ENCODE results near the gene RAI1. TPM values are rescaled to one million over a fixed set of nuclear protein-coding genes. Genes with fewer than 3 reads are reported as not detected.
A peak's percentile ranks its signal among the peaks of the same experiment; 100 is the strongest.
"Not testable (repeated sequence)": the region's sequence is repeated elsewhere in the genome, so short reads cannot be mapped to it uniquely, and the experiment has no call there.

Gene RAI1
- total RNA-seq, 1 donor from 2014 or later = 40.1 TPM

DNA sequence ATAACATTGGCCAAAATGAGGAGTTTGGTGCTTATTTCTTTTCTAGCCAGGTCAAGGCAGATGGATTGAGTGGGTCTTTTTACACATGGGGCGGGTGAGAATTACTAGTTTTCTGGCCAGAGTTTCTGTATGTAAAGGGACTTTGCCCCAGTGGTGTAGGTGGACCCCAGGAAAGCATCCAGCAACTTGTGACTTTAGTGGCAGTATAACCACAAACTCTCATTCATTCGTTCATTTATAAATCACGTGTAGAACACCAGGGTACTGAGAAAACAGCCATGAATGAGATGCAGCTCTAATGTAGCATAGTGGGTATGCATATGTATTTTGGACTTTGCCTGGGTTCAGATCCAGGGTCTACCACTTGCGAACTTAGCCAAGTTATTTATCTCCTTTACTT lies 8.1 kb downstream of the RAI1 start:
- Mint-ChIP-seq H3K36me3 (ENCODE audit: unreplicated experiment) (no peaks in the 10 kb centered on the region), H3K27ac (ENCODE audit: unreplicated experiment) (no peak overlapping the region), H3K4me1 (ENCODE audit: unreplicated experiment) (peaks cover 75% of the 10 kb centered on the region), H3K9me3 (ENCODE audit: unreplicated experiment) (no peaks in the 10 kb centered on the region), H3K4me3 (ENCODE audit: unreplicated experiment) (no peak overlapping the region), H3K27me3 (ENCODE audit: unreplicated experiment) (no peaks in the 10 kb centered on the region)
- DNase-seq (ENCODE audit: extremely low spot score, unreplicated experiment) = no peak
- TF ChIP-seq, protein P1, sequence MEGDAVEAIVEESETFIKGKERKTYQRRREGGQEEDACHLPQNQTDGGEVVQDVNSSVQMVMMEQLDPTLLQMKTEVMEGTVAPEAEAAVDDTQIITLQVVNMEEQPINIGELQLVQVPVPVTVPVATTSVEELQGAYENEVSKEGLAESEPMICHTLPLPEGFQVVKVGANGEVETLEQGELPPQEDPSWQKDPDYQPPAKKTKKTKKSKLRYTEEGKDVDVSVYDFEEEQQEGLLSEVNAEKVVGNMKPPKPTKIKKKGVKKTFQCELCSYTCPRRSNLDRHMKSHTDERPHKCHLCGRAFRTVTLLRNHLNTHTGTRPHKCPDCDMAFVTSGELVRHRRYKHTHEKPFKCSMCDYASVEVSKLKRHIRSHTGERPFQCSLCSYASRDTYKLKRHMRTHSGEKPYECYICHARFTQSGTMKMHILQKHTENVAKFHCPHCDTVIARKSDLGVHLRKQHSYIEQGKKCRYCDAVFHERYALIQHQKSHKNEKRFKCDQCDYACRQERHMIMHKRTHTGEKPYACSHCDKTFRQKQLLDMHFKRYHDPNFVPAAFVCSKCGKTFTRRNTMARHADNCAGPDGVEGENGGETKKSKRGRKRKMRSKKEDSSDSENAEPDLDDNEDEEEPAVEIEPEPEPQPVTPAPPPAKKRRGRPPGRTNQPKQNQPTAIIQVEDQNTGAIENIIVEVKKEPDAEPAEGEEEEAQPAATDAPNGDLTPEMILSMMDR (IDR thresholded peaks at IDR 0.05) = no peak

DNA sequence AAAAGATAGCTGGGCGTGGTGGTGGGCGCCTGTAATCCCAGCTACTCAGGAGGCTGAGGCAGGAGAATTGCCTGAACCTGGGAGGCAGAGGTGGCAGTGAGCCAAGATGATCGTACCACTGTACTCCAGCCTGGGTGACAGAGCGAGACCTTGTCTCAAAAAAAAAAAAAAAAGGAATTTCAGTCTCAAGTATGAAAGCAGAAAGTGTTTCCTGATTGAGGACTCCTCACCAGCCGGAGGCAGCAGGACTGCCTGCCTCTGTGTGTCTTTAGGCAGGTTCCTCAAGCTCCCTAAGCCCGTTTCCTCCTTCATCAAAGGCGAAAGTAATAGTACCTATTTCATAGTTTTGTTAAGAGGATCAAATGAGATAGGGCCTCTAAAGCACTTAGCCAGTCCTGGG lies 9.0 kb downstream of the RAI1 start:
- Mint-ChIP-seq H3K27ac (ENCODE audit: unreplicated experiment) (peak overlapping the region; percentile 24), H3K4me1 (ENCODE audit: unreplicated experiment) (peaks cover 73% of the 10 kb centered on the region)
- not testable (repeated sequence) for DNase-seq (ENCODE audit: extremely low spot score, unreplicated experiment); H3K27me3 Mint-ChIP-seq (ENCODE audit: unreplicated experiment); H3K9me3 Mint-ChIP-seq (ENCODE audit: unreplicated experiment); H3K36me3 Mint-ChIP-seq (ENCODE audit: unreplicated experiment); H3K4me3 Mint-ChIP-seq (ENCODE audit: unreplicated experiment)

DNA sequence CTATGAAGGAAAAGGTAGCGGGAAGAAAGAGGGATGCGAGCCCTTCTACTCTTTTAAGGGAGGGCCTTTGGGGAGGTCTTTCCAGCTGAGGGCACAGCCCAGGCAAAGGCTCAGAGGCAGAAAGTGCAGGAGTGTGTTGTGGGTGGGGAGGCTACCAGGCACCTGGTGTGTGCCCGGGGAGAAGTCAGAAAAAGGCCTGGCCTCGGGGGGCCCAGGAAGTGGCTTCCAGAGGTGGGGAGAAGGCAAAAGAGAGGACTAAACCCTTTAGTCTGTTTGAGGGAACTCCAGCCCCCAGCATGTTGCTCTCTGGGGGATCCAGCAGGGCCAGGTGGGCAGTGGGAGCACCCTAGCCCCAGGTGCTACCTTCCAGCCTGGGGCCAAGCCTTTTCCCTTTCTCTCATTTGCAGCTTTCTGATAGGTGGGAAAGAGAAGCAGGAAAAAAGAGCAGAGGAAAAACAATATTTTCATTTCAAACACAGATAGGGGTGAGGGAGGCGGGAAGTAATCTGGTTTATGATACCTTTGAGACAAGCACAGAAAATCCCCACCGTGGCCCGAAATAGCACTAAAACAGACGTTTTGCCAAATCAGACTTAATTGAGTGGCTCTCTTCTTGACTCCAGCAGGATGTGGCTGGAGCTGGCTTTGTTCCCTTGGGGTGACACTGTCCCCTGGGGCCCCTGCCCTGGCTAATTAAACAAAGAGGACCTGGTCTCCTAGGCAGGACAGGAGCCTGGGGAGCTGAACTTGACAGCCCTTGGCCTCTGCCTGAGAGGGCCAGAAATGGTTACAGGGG lies 10.4 kb downstream of the RAI1 start:
- Mint-ChIP-seq H3K27ac (ENCODE audit: unreplicated experiment) (peak overlapping the region; percentile 99), H3K4me1 (ENCODE audit: unreplicated experiment) (peaks cover 74% of the 10 kb centered on the region), H3K36me3 (ENCODE audit: unreplicated experiment) (no peaks in the 10 kb centered on the region), H3K27me3 (ENCODE audit: unreplicated experiment) (no peaks in the 10 kb centered on the region), H3K9me3 (ENCODE audit: unreplicated experiment) (no peaks in the 10 kb centered on the region), H3K4me3 (ENCODE audit: unreplicated experiment) (no peak overlapping the region)
- TF ChIP-seq, protein P1 (IDR thresholded peaks at IDR 0.05) = no peak
- no peak for DNase-seq (ENCODE audit: extremely low spot score, unreplicated experiment)

DNA sequence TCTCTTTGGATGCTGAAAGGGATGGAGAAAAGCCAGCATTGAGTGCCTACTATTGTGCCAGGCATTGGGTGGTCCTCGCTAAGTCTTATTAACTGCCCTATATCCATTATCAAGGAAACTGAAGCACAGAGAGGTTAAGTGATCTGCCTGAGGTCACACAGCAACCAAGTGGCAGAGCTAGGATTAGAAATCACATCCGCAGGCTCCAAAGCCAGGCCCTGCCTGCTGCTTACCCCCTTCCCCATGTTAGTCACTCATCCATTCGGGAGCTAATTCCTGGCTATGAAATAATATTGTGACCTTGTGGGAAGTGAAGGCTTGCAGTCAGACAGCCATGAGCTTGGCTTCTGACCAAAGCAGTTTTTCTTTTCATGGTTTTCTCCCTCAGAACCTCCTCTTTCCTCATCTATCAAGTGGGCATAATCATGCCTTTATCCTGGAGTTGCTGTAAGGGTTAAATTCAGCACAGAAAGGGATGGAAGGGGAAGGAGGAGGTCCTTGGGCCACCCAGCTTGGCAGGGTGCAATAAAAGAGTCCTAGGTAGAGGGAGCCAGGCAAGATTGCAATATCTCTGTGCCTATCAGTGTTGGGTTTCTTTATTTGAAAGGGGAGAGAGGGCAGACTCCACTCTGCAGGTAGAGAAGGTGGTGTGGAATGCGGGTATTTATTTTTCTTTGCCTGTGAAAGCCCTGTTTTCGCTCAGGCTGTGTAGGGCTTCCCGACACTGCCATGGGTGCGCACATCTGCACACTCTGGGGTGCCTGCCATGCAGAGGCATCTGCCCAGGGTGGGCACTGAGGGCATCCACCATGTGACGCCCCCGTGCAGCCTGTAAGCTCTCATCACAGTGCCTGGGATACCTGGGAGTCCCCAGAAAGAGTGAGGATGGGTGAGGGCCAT lies 11.3 kb downstream of the RAI1 start:
- no peak for DNase-seq (ENCODE audit: extremely low spot score, unreplicated experiment)
- Mint-ChIP-seq H3K27ac (ENCODE audit: unreplicated experiment) (peak overlapping the region; percentile 99), H3K27me3 (ENCODE audit: unreplicated experiment) (no peaks in the 10 kb centered on the region), H3K9me3 (ENCODE audit: unreplicated experiment) (no peaks in the 10 kb centered on the region), H3K4me1 (ENCODE audit: unreplicated experiment) (peaks cover 74% of the 10 kb centered on the region), H3K4me3 (ENCODE audit: unreplicated experiment) (no peak overlapping the region), H3K36me3 (ENCODE audit: unreplicated experiment) (no peaks in the 10 kb centered on the region)
- TF ChIP-seq, protein P1 (IDR thresholded peaks at IDR 0.05) = no peak

DNA sequence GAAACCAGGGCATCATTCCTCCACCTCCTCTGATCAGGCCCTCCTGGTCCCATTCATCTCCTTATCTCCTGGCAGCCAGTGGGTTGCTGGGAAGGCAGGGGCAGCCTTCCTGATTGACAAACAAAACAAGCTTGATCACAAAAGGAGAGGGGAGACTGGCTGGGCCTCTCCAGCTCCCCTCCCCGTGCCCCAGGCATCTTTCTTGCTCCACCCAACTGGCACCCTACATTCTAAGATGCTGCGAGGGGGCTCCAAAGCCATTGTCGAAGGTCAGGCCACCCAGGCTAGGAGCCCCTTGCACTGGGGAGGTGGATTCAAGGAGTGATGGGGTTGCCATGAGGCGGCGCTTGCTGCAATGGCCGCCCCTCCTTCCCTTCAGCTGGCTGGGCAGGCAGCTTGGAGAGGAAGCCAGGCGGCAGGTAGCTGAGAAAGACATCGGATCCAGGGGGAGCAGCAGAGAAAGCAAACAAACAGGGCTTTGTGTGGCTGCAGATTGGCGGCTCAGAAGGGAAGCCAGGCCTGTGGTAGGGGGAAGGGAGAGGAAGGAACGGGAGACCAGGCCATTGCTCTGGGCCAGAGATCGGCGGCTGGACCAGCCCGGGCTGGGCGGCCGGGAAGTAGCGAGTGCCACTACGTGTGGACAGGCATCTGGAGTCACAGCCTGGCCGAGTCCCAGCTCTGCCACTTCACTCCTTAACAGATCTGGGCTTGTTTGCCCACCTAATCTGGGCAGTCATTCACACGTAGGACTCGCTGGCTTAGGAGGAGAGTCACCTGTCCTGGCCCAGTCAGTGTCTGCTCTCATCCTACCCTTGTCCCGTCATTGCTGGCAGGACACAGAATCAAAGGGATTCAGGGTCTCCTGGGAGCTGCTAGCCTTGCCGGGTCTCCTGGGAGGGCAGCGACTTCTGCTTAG lies 12.3 kb downstream of the RAI1 start:
- no peak for DNase-seq (ENCODE audit: extremely low spot score, unreplicated experiment)
- TF ChIP-seq, protein P1 (IDR thresholded peaks at IDR 0.05) = no peak
- peak overlapping the region; percentile 68 for H3K4me3 Mint-ChIP-seq (ENCODE audit: unreplicated experiment)
- H3K4me1 Mint-ChIP-seq (ENCODE audit: unreplicated experiment) = peaks cover 78% of the 10 kb centered on the region
- peak overlapping the region; percentile 99 for H3K27ac Mint-ChIP-seq (ENCODE audit: unreplicated experiment)
- no peaks in the 10 kb centered on the region for H3K36me3 Mint-ChIP-seq (ENCODE audit: unreplicated experiment)
- H3K27me3 Mint-ChIP-seq (ENCODE audit: unreplicated experiment) = no peaks in the 10 kb centered on the region
- no peaks in the 10 kb centered on the region for H3K9me3 Mint-ChIP-seq (ENCODE audit: unreplicated experiment)
